SH-SY5Y (cell line): Measurements from ENCODE around the gene NTM.

ENCODE experiments used
- GATA2 ChIP-seq: IDR thresholded peaks from 2 replicates; pipeline ENCODE4 v1.6.1; 2011; ENCODE audit warnings: mild to moderate bottlenecking, low read depth, low read length
- GATA3 ChIP-seq: IDR thresholded peaks from 2 replicates; pipeline ENCODE4 v1.6.1; 2011; ENCODE audit warnings: low read depth, mild to moderate bottlenecking, low read length, moderate library complexity

The NTM gene

GRCh38 chr11:131549770-131550169 lies 179.4 kb downstream of the NTM start:
- TF ChIP-seq GATA2 (no peak), GATA3 (no peak)

- TF ChIP-seq GATA3 (no peak), GATA2 (no peak)
These were observed 189.9 kb downstream of the NTM start for GRCh38 chr11:131560287-131560686.

- no peak for TF ChIP-seq GATA3
- no peak for TF ChIP-seq GATA2
These were observed 191.1 kb downstream of the NTM start for GRCh38 chr11:131561501-131561900.

- no peak for TF ChIP-seq GATA2
- no peak for TF ChIP-seq GATA3
These were observed 191.6 kb downstream of the NTM start for GRCh38 chr11:131561972-131562371.

- TF ChIP-seq GATA2 (no peak), GATA3 (no peak)
These were observed 197.9 kb downstream of the NTM start for GRCh38 chr11:131568318-131568717.

- TF ChIP-seq GATA3 (no peak), GATA2 (no peak)
These were observed 201.2 kb downstream of the NTM start for GRCh38 chr11:131571571-131571970.

GRCh38 chr11:131572423-131572822 lies 202.0 kb downstream of the NTM start:
- TF ChIP-seq GATA2 (no peak), GATA3 (no peak)

GRCh38 chr11:131579932-131580387 lies 209.5 kb downstream of the NTM start:
- TF ChIP-seq GATA2 (no peak), GATA3 (no peak)

GRCh38 chr11:131580476-131580875 lies 210.1 kb downstream of the NTM start:
- TF ChIP-seq GATA3: no peak
- TF ChIP-seq GATA2: no peak

GRCh38 chr11:131581046-131581445 lies 210.6 kb downstream of the NTM start:
- TF ChIP-seq GATA2: no peak
- TF ChIP-seq GATA3: no peak

- TF ChIP-seq GATA3 (no peak), GATA2 (no peak)
These were observed 211.7 kb downstream of the NTM start for GRCh38 chr11:131582021-131582525.

GRCh38 chr11:131583421-131583820 lies 213.0 kb downstream of the NTM start:
- no peak for TF ChIP-seq GATA2
- no peak for TF ChIP-seq GATA3

- TF ChIP-seq GATA2 (no peak), GATA3 (no peak)
These were observed 213.5 kb downstream of the NTM start for GRCh38 chr11:131583938-131584337.

- no peak for TF ChIP-seq GATA2
- TF ChIP-seq GATA3: no peak
These were observed 214.6 kb downstream of the NTM start for GRCh38 chr11:131584785-131585592.

GRCh38 chr11:131588057-131588456 lies 217.6 kb downstream of the NTM start:
- TF ChIP-seq GATA2: no peak
- TF ChIP-seq GATA3: no peak
